GM13976 (cell line): ENCODE data around the gene LRPAP1.

Experiments
- DNase-seq: peaks from one replicate; pipeline ENCODE4 v3.0.0; 2012; ENCODE audit warnings: low spot score
- in situ Hi-C: fragments of 300-500 bp; cut with MboI; formaldehyde crosslinking; loops from one replicate; pipeline ENCODE4 v1.12.0; 2022; ENCODE audit warnings: low sequenced_read_pairs, mixed read lengths, inconsistent platforms; ENCODE audit not compliant: unreplicated experiment
- TF ChIP-seq, protein P1 (sequence below): IDR thresholded peaks from 2 replicates; pipeline ENCODE4 v1.5.1; 2012; ENCODE audit warnings: borderline replicate concordance, mild to moderate bottlenecking; ENCODE audit not compliant: insufficient read depth; ENCODE audit errors: extremely low read depth, missing control alignments, control extremely low read depth

LRPAP1 gene

DNA sequence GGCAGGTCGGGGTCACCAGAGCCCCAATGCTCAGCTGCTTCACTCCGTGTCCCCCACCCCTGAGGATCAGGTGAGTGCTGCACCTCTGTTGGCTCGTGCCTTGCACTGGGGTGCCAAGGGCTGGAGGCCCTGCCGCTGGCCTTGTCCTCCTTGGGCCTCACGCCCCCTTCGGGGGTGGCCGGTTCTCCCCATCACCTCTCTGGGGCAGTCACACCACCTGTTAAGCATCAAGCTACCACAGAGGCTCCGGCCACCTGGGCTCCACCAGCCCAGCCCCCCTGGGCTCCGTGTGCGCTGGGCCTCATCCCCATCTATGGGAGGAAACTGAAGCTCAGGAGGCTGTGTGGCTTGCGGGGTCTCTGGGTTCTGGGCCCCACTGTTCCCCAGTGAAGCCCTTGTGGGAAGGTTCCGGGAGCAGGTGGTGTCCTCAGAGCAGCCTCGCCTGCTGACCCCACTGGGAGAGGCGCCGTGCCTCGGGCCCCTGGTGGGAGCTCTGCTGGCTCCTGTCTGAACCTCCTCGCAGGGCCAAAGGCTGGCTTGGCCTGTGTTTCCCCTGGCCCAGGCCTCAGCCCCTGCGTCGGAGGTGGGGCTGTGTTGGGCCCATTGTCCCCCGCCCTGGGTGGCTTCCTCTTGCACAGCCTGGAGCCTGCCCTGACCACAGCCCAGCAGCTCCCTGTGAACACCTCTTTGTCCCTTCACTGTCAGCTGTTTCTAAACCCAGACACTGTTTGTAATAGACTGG, 38.3 kb downstream of the LRPAP1 start:
- TF ChIP-seq, protein P1, sequence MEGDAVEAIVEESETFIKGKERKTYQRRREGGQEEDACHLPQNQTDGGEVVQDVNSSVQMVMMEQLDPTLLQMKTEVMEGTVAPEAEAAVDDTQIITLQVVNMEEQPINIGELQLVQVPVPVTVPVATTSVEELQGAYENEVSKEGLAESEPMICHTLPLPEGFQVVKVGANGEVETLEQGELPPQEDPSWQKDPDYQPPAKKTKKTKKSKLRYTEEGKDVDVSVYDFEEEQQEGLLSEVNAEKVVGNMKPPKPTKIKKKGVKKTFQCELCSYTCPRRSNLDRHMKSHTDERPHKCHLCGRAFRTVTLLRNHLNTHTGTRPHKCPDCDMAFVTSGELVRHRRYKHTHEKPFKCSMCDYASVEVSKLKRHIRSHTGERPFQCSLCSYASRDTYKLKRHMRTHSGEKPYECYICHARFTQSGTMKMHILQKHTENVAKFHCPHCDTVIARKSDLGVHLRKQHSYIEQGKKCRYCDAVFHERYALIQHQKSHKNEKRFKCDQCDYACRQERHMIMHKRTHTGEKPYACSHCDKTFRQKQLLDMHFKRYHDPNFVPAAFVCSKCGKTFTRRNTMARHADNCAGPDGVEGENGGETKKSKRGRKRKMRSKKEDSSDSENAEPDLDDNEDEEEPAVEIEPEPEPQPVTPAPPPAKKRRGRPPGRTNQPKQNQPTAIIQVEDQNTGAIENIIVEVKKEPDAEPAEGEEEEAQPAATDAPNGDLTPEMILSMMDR: no peak
- in situ Hi-C loops: no loop called here
- no peak for DNase-seq

DNA sequence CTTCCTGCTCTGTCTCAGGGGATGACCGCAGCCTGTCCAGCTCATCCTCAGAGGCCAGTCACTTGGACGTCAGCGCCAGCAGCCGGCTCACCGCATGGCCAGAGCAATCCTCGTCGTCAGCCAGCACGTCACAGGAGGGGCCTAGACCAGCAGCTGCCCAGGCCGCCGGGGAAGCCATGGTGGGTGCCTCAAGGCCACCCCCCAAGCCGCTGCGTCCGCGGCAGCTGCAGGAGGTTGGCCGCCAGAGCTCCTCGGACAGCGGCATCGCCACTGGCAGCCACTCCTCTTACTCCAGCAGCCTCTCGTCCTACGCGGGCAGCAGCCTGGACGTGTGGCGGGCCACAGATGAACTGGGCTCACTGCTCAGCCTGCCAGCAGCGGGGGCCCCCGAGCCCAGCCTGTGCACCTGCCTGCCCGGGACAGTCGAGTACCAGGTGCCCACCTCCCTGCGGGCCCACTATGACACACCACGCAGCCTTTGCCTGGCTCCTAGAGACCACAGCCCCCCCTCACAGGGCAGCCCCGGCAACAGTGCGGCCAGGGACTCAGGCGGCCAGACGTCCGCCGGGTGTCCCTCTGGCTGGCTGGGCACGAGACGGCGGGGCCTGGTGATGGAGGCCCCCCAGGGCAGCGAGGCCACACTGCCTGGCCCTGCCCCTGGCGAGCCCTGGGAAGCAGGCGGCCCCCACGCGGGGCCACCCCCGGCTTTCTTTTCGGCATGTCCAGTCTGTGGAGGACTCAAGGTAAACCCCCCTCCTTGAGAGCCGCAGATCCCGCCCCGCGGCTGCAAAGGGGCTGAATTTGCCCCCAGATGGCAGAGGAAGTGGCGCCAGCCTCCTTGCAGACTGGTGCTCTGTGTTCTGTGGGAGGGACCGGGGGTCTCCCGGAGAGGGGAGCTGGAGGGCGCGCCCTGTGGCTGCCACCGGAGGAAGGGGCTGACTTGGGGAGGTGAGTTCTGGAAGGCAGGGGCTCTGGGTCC, 39.2 kb downstream of the LRPAP1 start:
- DNase-seq: no peak
- in situ Hi-C loops: no loop called here
- TF ChIP-seq, protein P1: no peak

GRCh38 chr4:3491681-3492405, 40.4 kb downstream of the LRPAP1 start:
- no peak for DNase-seq
- in situ Hi-C loops: no loop called here
- TF ChIP-seq, protein P1: no peak

- in situ Hi-C loops: no loop called here
Measured at GRCh38 chr4:3489451-3489962, 42.7 kb downstream of the LRPAP1 start.

GRCh38 chr4:3488820-3489219, 43.4 kb downstream of the LRPAP1 start:
- in situ Hi-C loops: no loop called here
- no peak for DNase-seq
- TF ChIP-seq, protein P1: no peak

More at GRCh38 chr4:3489451-3489962, 42.7 kb downstream of the LRPAP1 start:
- TF ChIP-seq, protein P1: no peak
- DNase-seq: no peak

DNA sequence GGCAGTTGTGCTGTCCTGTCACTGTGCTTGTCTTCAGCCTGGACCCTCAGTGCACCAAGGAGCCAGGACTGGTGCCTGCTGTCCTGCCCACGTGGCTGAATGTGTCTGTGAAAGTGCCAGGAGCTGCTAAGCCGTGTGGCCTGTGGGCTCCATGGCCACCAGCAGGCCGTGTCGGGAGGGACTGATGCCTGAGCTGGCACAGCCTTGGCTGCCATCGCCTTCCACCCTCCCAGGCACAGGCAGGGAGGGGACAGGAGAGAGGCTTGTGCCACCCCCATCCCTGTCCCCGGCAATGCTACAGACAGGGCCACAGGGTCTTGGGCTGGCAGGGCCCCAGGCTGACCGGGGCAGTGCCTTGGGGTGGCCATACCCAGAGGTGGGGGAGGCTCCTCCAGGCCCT, 44.4 kb downstream of the LRPAP1 start:
- DNase-seq: no peak
- in situ Hi-C loops: no loop called here
- TF ChIP-seq, protein P1: no peak
